H1 (cell line): ENCODE results near the gene SIRT5. TPM values are rescaled to one million over a fixed set of nuclear protein-coding genes. Genes with fewer than 3 reads are reported as not detected.

Experiments used
- CTCF ChIA-PET: fragments of 300-600 bp; sonication (Branson Sonifier 250); formaldehyde crosslinking; loops from one replicate; lab custom pipeline; 2021; ENCODE audit not compliant: partially characterized antibody; lab: Charles Lee
- POLR2A ChIA-PET: fragments of 300-600 bp; sonication (Branson Sonifier 250); formaldehyde crosslinking; loops from one replicate; lab custom pipeline; 2021; ENCODE audit warnings: inconsistent platforms; ENCODE audit not compliant: partially characterized antibody; lab: Charles Lee
- DNase-seq, 2 experiments: peaks; one replicate each; pipeline versions ENCODE4 v3.0.0 to v3.0.0-alpha.2; 2010 to 2022; ENCODE audit warnings: low spot score in 2 of 2, low read depth in 1 of 2, mixed read lengths in 1 of 2
- FAIRE-seq: peaks from 2 replicates; lab custom pipeline; 2011; peaks lifted over from hg19 to GRCh38; lab: Jason Lieb, UNC
- H2AFZ ChIP-seq: 2 replicates; pipeline ENCODE4 v1.8.1; 2012; ENCODE audit warnings: low read length, inconsistent platforms
- H2AK5ac ChIP-seq: 2 replicates; pipeline ENCODE4 v1.6.1; 2013; ENCODE audit warnings: low read depth, low read length
- H2BK120ac ChIP-seq: replicated peaks from 2 replicates; pipeline ENCODE3; 2013; ENCODE audit warnings: low read depth, low read length, inconsistent platforms
- H2BK12ac ChIP-seq: 2 replicates; pipeline ENCODE4 v1.6.1; 2013; ENCODE audit warnings: low read depth, low read length
- H2BK15ac ChIP-seq: 2 replicates; pipeline ENCODE4 v1.6.1; 2013; ENCODE audit warnings: low read length
- H2BK20ac ChIP-seq: 2 replicates; pipeline ENCODE4 v1.6.1; 2013; ENCODE audit warnings: low read length
- H2BK5ac ChIP-seq: 2 replicates; pipeline ENCODE4 v1.6.1; 2013; ENCODE audit warnings: low read depth, low read length
- H3K14ac ChIP-seq: 2 replicates; pipeline ENCODE4 v1.6.1; 2013; ENCODE audit warnings: inconsistent platforms; ENCODE audit not compliant: insufficient read length
- H3K18ac ChIP-seq: 2 replicates; pipeline ENCODE4 v1.6.1; 2013; ENCODE audit warnings: low read length; ENCODE audit errors: extremely low read depth
- H3K23ac ChIP-seq: 2 replicates; pipeline ENCODE4 v1.6.1; 2013; ENCODE audit warnings: inconsistent platforms; ENCODE audit not compliant: insufficient read length
- H3K23me2 ChIP-seq: 2 replicates; pipeline ENCODE4 v1.6.1; 2013; ENCODE audit warnings: low read depth, low read length
- H3K27ac ChIP-seq: 2 replicates; pipeline ENCODE4 v1.6.1; 2011; ENCODE audit warnings: low read depth, low read length, inconsistent platforms
- H3K27me3 ChIP-seq, 4 experiments: replicated peaks in 1 of 4; 1 replicate in 1 of 4; 2 replicates in 3 of 4; pipeline versions ENCODE4 v1.6.1 to v1.8.1; 2011 to 2013; ENCODE audit warnings: low read length in 3 of 4, mild to moderate bottlenecking in 3 of 4, inconsistent platforms in 2 of 4, mixed read lengths in 2 of 4, moderate library complexity in 1 of 4; ENCODE audit not compliant: control insufficient read depth in 3 of 4, insufficient read depth in 3 of 4; ENCODE audit errors: extremely low read depth in 1 of 4
- H3K36me3 ChIP-seq, 4 experiments: 2 replicates each; pipeline versions ENCODE4 v1.6.1 to v1.8.1; 2011 to 2013; ENCODE audit warnings: mild to moderate bottlenecking in 4 of 4, low read length in 3 of 4, moderate library complexity in 2 of 4, control low read depth in 1 of 4, inconsistent platforms in 1 of 4; ENCODE audit not compliant: insufficient read depth in 4 of 4, control insufficient read depth in 2 of 4
- H3K4ac ChIP-seq: replicated peaks from 2 replicates; pipeline ENCODE3; 2013; ENCODE audit warnings: low read length, low read depth, mixed read lengths, inconsistent platforms; ENCODE audit not compliant: insufficient read length
- H3K4me1 ChIP-seq, 4 experiments: replicated peaks in 1 of 4; 1 replicate in 1 of 4; 2 replicates in 3 of 4; pipeline versions ENCODE4 v1.6.1 to v1.8.1; 2011 to 2013; ENCODE audit warnings: low read length in 3 of 4, inconsistent platforms in 2 of 4, mixed read lengths in 1 of 4; ENCODE audit not compliant: insufficient read depth in 4 of 4, control insufficient read depth in 3 of 4
- H3K4me2 ChIP-seq, 2 experiments: 2 replicates each; pipeline versions ENCODE4 v1.6.1 to v1.8.1; 2011 to 2013; ENCODE audit warnings: low read depth in 2 of 2, low read length in 2 of 2, control low read depth in 1 of 2, inconsistent platforms in 1 of 2, mild to moderate bottlenecking in 1 of 2; ENCODE audit not compliant: insufficient read depth in 1 of 2
- H3K4me3 ChIP-seq, 4 experiments: fragments of 200-600, 300-600 bp in 1 of 4; sonication (generic), shearing (Covaris generic), sonication (Bioruptor Twin) in 1 of 4; 2 replicates each; pipeline versions ENCODE4 v1.5.1 to v1.8.1; 2011 to 2016; ENCODE audit warnings: low read length in 4 of 4, low read depth in 3 of 4, control low read depth in 2 of 4, inconsistent platforms in 2 of 4, mild to moderate bottlenecking in 2 of 4, mixed read lengths in 1 of 4, moderate library complexity in 1 of 4; ENCODE audit not compliant: insufficient read depth in 2 of 4; ENCODE audit errors: extremely low read depth in 1 of 4
- H3K56ac ChIP-seq: replicated peaks from 2 replicates; pipeline ENCODE3; 2013; ENCODE audit warnings: low read depth, mild to moderate bottlenecking, mixed read lengths, low read length, inconsistent platforms; ENCODE audit not compliant: insufficient read length
- H3K79me1 ChIP-seq: 2 replicates; pipeline ENCODE4 v1.6.1; 2013; ENCODE audit warnings: low read depth, low read length, control low read depth
- H3K79me2 ChIP-seq, 2 experiments: 2 replicates each; pipeline versions ENCODE4 v1.6.1 to v1.8.1; 2012 to 2013; ENCODE audit warnings: low read length in 2 of 2, mild to moderate bottlenecking in 2 of 2, inconsistent platforms in 1 of 2; ENCODE audit not compliant: insufficient read depth in 2 of 2, control insufficient read depth in 1 of 2
- H3K9ac ChIP-seq, 4 experiments: replicated peaks in 1 of 4; 1 replicate in 1 of 4; 2 replicates in 3 of 4; pipeline versions ENCODE4 v1.6.1 to v1.8.1; 2011 to 2013; ENCODE audit warnings: low read depth in 3 of 4, low read length in 3 of 4, control low read depth in 2 of 4, mild to moderate bottlenecking in 2 of 4, moderate library complexity in 2 of 4, inconsistent platforms in 1 of 4; ENCODE audit errors: extremely low read depth in 1 of 4
- H3K9me3 ChIP-seq, 2 experiments: 2 replicates each; pipeline versions ENCODE4 v1.6.1 to v1.8.1; 2012 to 2013; ENCODE audit warnings: mild to moderate bottlenecking in 2 of 2, moderate library complexity in 2 of 2, control low read depth in 1 of 2, inconsistent platforms in 1 of 2, low read depth in 1 of 2, low read length in 1 of 2, mixed read lengths in 1 of 2; ENCODE audit not compliant: insufficient read depth in 2 of 2
- H4K20me1 ChIP-seq, 2 experiments: replicated peaks in 1 of 2; 2 replicates each; pipeline versions ENCODE3 to v1.8.1; 2011 to 2013; ENCODE audit warnings: inconsistent platforms in 2 of 2, low read length in 2 of 2, mild to moderate bottlenecking in 1 of 2; ENCODE audit not compliant: insufficient read depth in 2 of 2, control insufficient read depth in 1 of 2
- H4K5ac ChIP-seq: 2 replicates; pipeline ENCODE4 v1.6.1; 2013; ENCODE audit warnings: low read length, low read depth, mixed read lengths, inconsistent platforms; ENCODE audit not compliant: insufficient read length
- H4K8ac ChIP-seq: 2 replicates; pipeline ENCODE4 v1.8.0; 2013; ENCODE audit warnings: mild to moderate bottlenecking, moderate library complexity, low read length, inconsistent platforms; ENCODE audit not compliant: insufficient read depth; ENCODE audit errors: extremely low read depth
- H4K91ac ChIP-seq: replicated peaks from 2 replicates; pipeline ENCODE3; 2013; ENCODE audit warnings: low read length, mixed read lengths, inconsistent platforms; ENCODE audit not compliant: insufficient read length
- RBBP5 ChIP-seq: IDR thresholded peaks from 2 replicates; pipeline ENCODE4 v1.7.1; 2012; ENCODE audit warnings: low read depth, mild to moderate bottlenecking, inconsistent platforms, low read length, moderate library complexity, borderline replicate concordance
- ZNF274 ChIP-seq: IDR thresholded peaks from 2 replicates; pipeline ENCODE4 v1.7.0; 2012; ENCODE audit warnings: low read length, borderline replicate concordance; ENCODE audit errors: extremely low read depth
- WGBS, 2 experiments: shearing (Covaris generic) in 1 of 2; methylation state at CpG; one replicate each; pipeline versions ENCODE4 v1.1.6 to v1.1.7; 2013 to 2015; ENCODE audit warnings: low lambda C conversion rate in 2 of 2, mixed read lengths in 2 of 2, inconsistent platforms in 1 of 2, low coverage in 1 of 2, missing lambda C conversion rate in 1 of 2; ENCODE audit not compliant: insufficient replicate concordance in 2 of 2, insufficient coverage in 1 of 2, insufficient read length in 1 of 2; ENCODE audit errors: extremely low coverage in 1 of 2, missing lambda C conversion rate in 1 of 2; 5-methylcytosine and 5-hydroxymethylcytosine counted together
- polyA plus RNA-seq, 7 experiments: library from polyadenylated mRNA; depleted of rRNA in 3 of 7; stranded (reverse) in 5 of 7; unstranded in 2 of 7; fragments of >200 nt in 5 of 7; fragments of 200-250 nt in 2 of 7; gene quantifications; 1 replicate in 5 of 7; 2 replicates in 1 of 7; 4 replicates in 1 of 7; pipeline versions ENCODE4 v1.2.1 to v1.2.3, GENCODE V29; 2011 to 2013; ENCODE audit warnings: missing spikeins in 2 of 7, mixed read lengths in 2 of 7
- total RNA-seq: library from RNA; stranded (reverse); fragmentation: NEBNext Ultra II Directional; extraction: Animal tissue kit (Norgen Biotek cat#: 25700); gene quantifications from 2 replicates; pipeline ENCODE4 v1.2.1, GENCODE V29; 2021

The SIRT5 gene
- total and polyA plus RNA-seq, 2 of the 8 experiments (the other 6 are each of a cell fraction or from before 2014, with no cell fraction given): 7.4 to 14.7 TPM

- H3K4me2 ChIP-seq: no peak overlapping the region
- H3K23ac ChIP-seq: no peak overlapping the region
- H3K9ac ChIP-seq: no peak overlapping the region
- H3K4ac ChIP-seq: no peak overlapping the region
- no peaks in the 10 kb centered on the region for H3K79me2 ChIP-seq
- H3K9me3 ChIP-seq: no peaks in the 10 kb centered on the region
- no peak overlapping the region for H3K4me3 ChIP-seq
- no peak overlapping the region for H3K14ac ChIP-seq
- ChIA-PET POLR2A (no interaction called here), CTCF (interaction anchor here (1.9 kb wide), 1 partner anchor 15 kb away, joined by 4 read pairs; the partner anchor contains the start of gene NOL7)
- DNase-seq: no peak
- no peak overlapping the region for H4K8ac ChIP-seq
- no peak overlapping the region for H2BK12ac ChIP-seq
- no peak overlapping the region for H2BK5ac ChIP-seq
- H3K27ac ChIP-seq: no peak overlapping the region
- FAIRE-seq: no peak
- H2AFZ ChIP-seq: no peak overlapping the region
- no peaks in the 10 kb centered on the region for H3K79me1 ChIP-seq
- H2AK5ac ChIP-seq: no peak overlapping the region
- no peak overlapping the region for H2BK15ac ChIP-seq
- H2BK120ac ChIP-seq: no peak overlapping the region
- H3K56ac ChIP-seq: no peak overlapping the region
- H4K20me1 ChIP-seq: no peaks in the 10 kb centered on the region
- no peak overlapping the region for H3K18ac ChIP-seq
- H2BK20ac ChIP-seq: no peak overlapping the region
- no peak overlapping the region for H4K5ac ChIP-seq
- no peaks in the 10 kb centered on the region; a peak in 1 of 7 replicates for H3K4me1 ChIP-seq
- H3K23me2 ChIP-seq: no peaks in the 10 kb centered on the region
- WGBS, 2 experiments: 90% methylated on average over 6 of the region's 6 CpGs; no CpG with 5 or more reads in 1 of the 2 experiments
- no peaks in the 10 kb centered on the region for H3K27me3 ChIP-seq
- no peak overlapping the region for H4K91ac ChIP-seq
- H3K36me3 ChIP-seq: peaks cover 0 to 25% (median 5%) of the 10 kb centered on the region in 4 experiments; a peak in 3 of 8 replicates
- no peak for TF ChIP-seq ZNF274
- no peak for TF ChIP-seq RBBP5
Measured at GRCh38 chr6:13600036-13600435, 25.6 kb downstream of the SIRT5 start.
